Tibial nerve (tissue), 4 donors: ENCODE measurements around the gene LIMS1.
"Not testable (repeated sequence)": the region's sequence is repeated elsewhere in the genome, so short reads cannot be mapped to it uniquely, and the experiment has no call there.

Experiments
- CTCF ChIP-seq, 5 experiments: fragments of 200-600 bp in 3 of 5; fragments of 450-650 bp in 2 of 5; sonication (generic) in 3 of 5; IDR thresholded peaks; one replicate each; pipeline ENCODE4 v1.5.1; 2016 to 2019; ENCODE audit warnings: antibody characterized with exemption in 5 of 5, mild to moderate bottlenecking in 3 of 5, moderate library complexity in 2 of 5
- EP300 ChIP-seq, 2 donors: sonication (generic); formaldehyde crosslinking; IDR thresholded peaks; one replicate each; pipeline ENCODE4 v1.6.1; 2017; ENCODE audit warnings: antibody characterized with exemption in 2 of 2, mild to moderate bottlenecking in 1 of 2
- POLR2A ChIP-seq, 2 donors: fragments of 450-650 bp; IDR thresholded peaks; one replicate each; pipeline ENCODE4 v1.6.1; 2017; ENCODE audit warnings: antibody characterized with exemption in 2 of 2, mild to moderate bottlenecking in 2 of 2, moderate library complexity in 2 of 2

GRCh38 chr2:108690001-108690400 lies 155.7 kb downstream of the LIMS1 start:
- not testable (repeated sequence) for TF ChIP-seq CTCF, POLR2A, EP300 (IDR thresholded peaks at IDR 0.05)
